Mesenteric fat pad (tissue), 1 donor: Measurements from ENCODE around the gene SHLD3. TPM values are rescaled to one million over a fixed set of nuclear protein-coding genes. Genes with fewer than 3 reads are reported as not detected.
"Not testable (repeated sequence)": the region's sequence is repeated elsewhere in the genome, so short reads cannot be mapped to it uniquely, and the experiment has no call there.

Source experiments
- DNase-seq: peaks from one replicate; pipeline ENCODE4 v3.0.0-alpha.2; 2020; ENCODE audit warnings: low spot score
- total RNA-seq: library from RNA; stranded (reverse); fragmentation: NEBNext Ultra II Directional; extraction: Animal tissue kit (Norgen Biotek cat#: 25700); gene quantifications from one replicate; pipeline ENCODE4 v1.2.1, GENCODE V29; 2021
- donor health status: DM: yes; HTN: yes; CAD: no.

The SHLD3 gene
- total RNA-seq, 1 donor from 2014 or later, result 3.4 TPM

GRCh38 chr5:65676056-65676455, 51.2 kb downstream of the SHLD3 start:
- DNase-seq, result not testable (repeated sequence)

Other genes with a start within 250 kb of the SHLD3 start
- gene ADAMTS6, start 143.1 kb upstream of the SHLD3 start, total RNA-seq, result 1.3 TPM
- 0.80 TPM for gene CENPK, start 61.9 kb upstream of the SHLD3 start, total RNA-seq
- 25.0 TPM for gene PPWD1, start 61.7 kb upstream of the SHLD3 start, total RNA-seq
- 13.4 TPM for gene TRIM23, start 694 bp upstream of the SHLD3 start, total RNA-seq
- gene TRAPPC13, start within 50 bp of the SHLD3 start, total RNA-seq, result 15.4 TPM
- 13.0 TPM for gene SGTB, start 97.1 kb downstream of the SHLD3 start, total RNA-seq
- 31.5 TPM for gene NLN, start 97.2 kb downstream of the SHLD3 start, total RNA-seq